Stimulated activated effector memory CD8-positive, alpha-beta T cell treated with anti-CD3 and anti-CD28 coated beads, Interleukin-12 subunit alpha, Interleukin-12 subunit beta, amount 100 ng/mL, for 72 hours (primary cell): ENCODE measurements around the gene SLC4A1.

Experiments
- ATAC-seq: fragments of 150-1000 bp; cut with Tn5 transposase; 2 replicates; pipeline ENCODE4 v1.10.0; 2021
- DNase-seq, 2 donors: peaks; one replicate each; pipeline ENCODE4 v3.0.0; 2021 to 2022; ENCODE audit warnings: low spot score in 2 of 2
- H3K27ac Mint-ChIP-seq: one replicate; pipeline ENCODE4 v1.8.0; 2022; ENCODE audit warnings: mild to moderate bottlenecking, mixed read lengths
- H3K36me3 Mint-ChIP-seq: one replicate; pipeline ENCODE4 v1.8.0; 2022; ENCODE audit warnings: mild to moderate bottlenecking, mixed read lengths
- H3K4me1 Mint-ChIP-seq: one replicate; pipeline ENCODE4 v1.8.0; 2022; ENCODE audit warnings: mixed read lengths
- H3K4me3 Mint-ChIP-seq: one replicate; pipeline ENCODE4 v1.8.0; 2022; ENCODE audit warnings: mild to moderate bottlenecking, mixed read lengths
- H3K9me3 Mint-ChIP-seq: one replicate; pipeline ENCODE4 v1.8.0; 2022; ENCODE audit warnings: mixed read lengths

Gene SLC4A1

GRCh38 chr17:44211281-44212265, 56.4 kb downstream of the SLC4A1 start:
- ATAC-seq: no peak
- peaks cover 94% of the 10 kb centered on the region for H3K36me3 Mint-ChIP-seq
- peak overlapping the region; percentile 43 for H3K27ac Mint-ChIP-seq
- no peak for DNase-seq
- H3K4me3 Mint-ChIP-seq: peak overlapping the region; percentile 81
- no peaks in the 10 kb centered on the region for H3K9me3 Mint-ChIP-seq
- H3K4me1 Mint-ChIP-seq: peaks cover 73% of the 10 kb centered on the region

DNA sequence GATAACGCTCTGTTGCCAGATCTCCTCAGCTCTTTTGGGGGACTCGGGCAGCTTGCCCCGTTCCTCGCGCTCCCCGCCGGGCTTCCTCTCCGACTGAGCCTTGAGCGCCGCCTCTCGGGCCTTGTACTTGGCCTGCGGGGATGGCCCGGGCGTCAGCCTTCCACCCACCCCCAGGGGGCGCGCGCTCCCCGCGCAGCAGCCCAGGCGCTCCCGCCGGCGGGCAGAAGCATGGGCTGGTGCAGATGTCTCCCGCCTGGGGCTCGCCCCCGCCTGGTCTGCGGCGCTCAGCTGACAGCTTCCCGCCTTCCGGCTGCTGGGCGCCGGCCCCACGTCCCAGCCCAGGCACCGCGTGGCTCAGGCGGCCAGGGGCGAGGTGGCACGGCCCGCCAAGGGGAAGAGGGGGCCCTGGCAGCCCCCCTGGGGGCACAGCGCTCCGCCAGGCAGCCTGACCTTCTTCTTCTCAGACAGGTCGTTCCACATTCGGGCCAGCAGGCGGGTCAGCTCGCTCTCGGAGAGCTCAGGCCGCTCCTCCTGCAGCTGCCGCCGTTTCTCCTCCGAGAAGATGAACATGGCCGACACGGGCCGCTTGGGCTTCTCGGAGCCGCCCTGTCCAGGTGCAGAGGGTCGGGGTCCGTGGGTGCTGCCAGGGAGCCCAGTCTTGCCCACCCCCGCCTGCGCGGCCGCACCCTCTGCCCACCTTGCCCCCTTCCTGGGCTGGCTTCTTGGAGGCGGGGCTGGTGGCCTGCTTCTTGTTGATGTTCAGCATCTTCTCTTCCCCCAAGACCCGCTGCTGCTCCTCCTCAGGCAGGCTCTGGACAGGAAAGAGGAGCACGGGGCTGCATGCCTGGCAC, 57.4 kb downstream of the SLC4A1 start:
- peak overlapping the region; percentile 81 for H3K4me3 Mint-ChIP-seq
- DNase-seq: peak; percentile 95 to 96
- peaks cover 63% of the 10 kb centered on the region for H3K4me1 Mint-ChIP-seq
- peak; percentile 94 for ATAC-seq
- no peaks in the 10 kb centered on the region for H3K9me3 Mint-ChIP-seq
- H3K36me3 Mint-ChIP-seq: peaks cover 94% of the 10 kb centered on the region
- peak overlapping the region; percentile 96 for H3K27ac Mint-ChIP-seq

GRCh38 chr17:44209786-44210341, 58.1 kb downstream of the SLC4A1 start:
- Mint-ChIP-seq H3K9me3 (no peaks in the 10 kb centered on the region), H3K27ac (peak overlapping the region; percentile 96), H3K4me3 (peak overlapping the region; percentile 81), H3K36me3 (peaks cover 88% of the 10 kb centered on the region), H3K4me1 (peaks cover 56% of the 10 kb centered on the region)
- DNase-seq (peak in 1 of 2 donors; percentile 68), ATAC-seq (peak; percentile 88)

DNA sequence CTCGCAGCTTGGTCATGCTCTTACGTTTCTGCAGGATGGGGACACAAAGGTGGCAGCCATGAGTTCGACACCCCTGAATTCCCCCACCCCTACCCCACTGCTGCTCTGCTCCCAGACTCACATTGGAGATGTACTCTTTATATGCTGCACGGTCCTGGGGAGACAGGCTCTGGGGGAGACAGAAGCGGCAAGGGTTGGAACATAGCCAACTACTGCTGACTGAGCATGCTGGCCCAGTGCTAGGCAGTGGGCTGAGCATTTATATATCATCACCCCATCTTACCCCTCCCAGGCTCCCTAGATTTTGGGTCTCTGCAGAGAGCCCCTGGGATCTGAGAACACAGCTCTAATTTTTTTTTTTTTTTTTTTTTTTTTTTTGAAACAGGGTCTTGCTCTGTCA, 60.2 kb downstream of the SLC4A1 start:
- no peak overlapping the region for H3K4me3 Mint-ChIP-seq
- H3K9me3 Mint-ChIP-seq: no peaks in the 10 kb centered on the region
- H3K4me1 Mint-ChIP-seq: peaks cover 50% of the 10 kb centered on the region
- no peak for ATAC-seq
- H3K36me3 Mint-ChIP-seq: peaks cover 66% of the 10 kb centered on the region
- DNase-seq: no peak
- H3K27ac Mint-ChIP-seq: peak overlapping the region; percentile 96

GRCh38 chr17:44207319-44207718, 60.6 kb downstream of the SLC4A1 start:
- ATAC-seq: no peak
- H3K4me3 Mint-ChIP-seq: no peak overlapping the region
- H3K4me1 Mint-ChIP-seq: peaks cover 50% of the 10 kb centered on the region
- peak overlapping the region; percentile 96 for H3K27ac Mint-ChIP-seq
- H3K9me3 Mint-ChIP-seq: no peaks in the 10 kb centered on the region
- H3K36me3 Mint-ChIP-seq: peaks cover 64% of the 10 kb centered on the region
- DNase-seq: no peak

- H3K9me3 Mint-ChIP-seq: no peaks in the 10 kb centered on the region
- ATAC-seq: no peak
- H3K27ac Mint-ChIP-seq: no peak overlapping the region
- H3K36me3 Mint-ChIP-seq: peaks cover 60% of the 10 kb centered on the region
- no peak overlapping the region for H3K4me3 Mint-ChIP-seq
- DNase-seq: no peak
- H3K4me1 Mint-ChIP-seq: peaks cover 47% of the 10 kb centered on the region
Observed at GRCh38 chr17:44206825-44207155, 61.1 kb downstream of the SLC4A1 start.

DNA sequence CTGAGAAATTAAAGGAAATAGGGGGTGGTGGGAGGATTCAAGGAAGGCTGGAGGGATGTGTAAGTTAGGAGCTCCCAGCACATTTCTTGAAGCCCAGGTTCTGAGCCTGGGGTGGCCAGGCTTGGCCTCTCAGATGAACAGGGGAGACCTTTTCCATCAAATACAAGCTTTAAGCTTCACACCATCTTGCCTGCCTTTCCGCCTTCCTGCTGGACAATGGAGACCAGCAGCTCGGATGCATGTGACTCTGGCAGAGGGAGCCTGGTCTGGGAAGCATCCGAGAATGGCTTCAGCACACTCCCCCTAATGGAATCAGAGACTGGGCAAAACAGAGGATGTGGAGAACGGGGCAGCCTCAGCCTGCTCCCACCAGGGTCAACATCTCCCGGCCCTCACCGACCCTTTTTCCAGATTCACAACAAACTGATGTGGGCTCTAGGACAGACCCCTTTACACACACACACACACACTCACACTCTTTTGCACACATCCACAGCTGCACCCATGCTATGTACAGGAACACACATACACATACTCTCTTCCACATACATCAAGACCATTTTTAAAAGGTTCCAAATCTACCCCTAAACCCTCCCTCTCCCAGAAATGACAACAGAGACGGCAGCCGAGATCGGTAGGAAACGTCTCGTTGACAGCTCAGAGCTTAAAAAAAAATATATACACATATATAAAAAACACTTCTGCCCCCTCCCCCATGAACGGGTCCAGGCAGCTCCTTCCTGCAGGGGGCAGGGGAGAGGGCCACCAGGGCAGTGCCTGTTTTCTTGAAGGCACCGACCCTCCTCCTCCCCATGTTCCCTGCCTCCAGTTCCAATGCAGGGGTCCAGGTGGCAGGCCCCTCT, 61.7 kb downstream of the SLC4A1 start:
- no peak for ATAC-seq
- H3K4me3 Mint-ChIP-seq: no peak overlapping the region
- peak overlapping the region; percentile 69 for H3K27ac Mint-ChIP-seq
- H3K36me3 Mint-ChIP-seq: peaks cover 54% of the 10 kb centered on the region
- DNase-seq: no peak
- H3K4me1 Mint-ChIP-seq: peaks cover 44% of the 10 kb centered on the region
- H3K9me3 Mint-ChIP-seq: no peaks in the 10 kb centered on the region

GRCh38 chr17:44204441-44204882, 63.5 kb downstream of the SLC4A1 start:
- DNase-seq (no peak), ATAC-seq (no peak)
- Mint-ChIP-seq H3K4me1 (peaks cover 40% of the 10 kb centered on the region), H3K9me3 (no peaks in the 10 kb centered on the region), H3K27ac (no peak overlapping the region), H3K4me3 (no peak overlapping the region), H3K36me3 (peaks cover 39% of the 10 kb centered on the region)

- H3K4me3 Mint-ChIP-seq: no peak overlapping the region
- ATAC-seq (no peak), DNase-seq (peak in 1 of 2 donors; percentile 83)
- peak overlapping the region; percentile 27 for H3K27ac Mint-ChIP-seq
- H3K4me1 Mint-ChIP-seq: peaks cover 37% of the 10 kb centered on the region
- H3K36me3 Mint-ChIP-seq: peaks cover 34% of the 10 kb centered on the region
- no peaks in the 10 kb centered on the region for H3K9me3 Mint-ChIP-seq
Observed at GRCh38 chr17:44203731-44204440, 64.0 kb downstream of the SLC4A1 start.

- ATAC-seq (no peak), DNase-seq (no peak)
- Mint-ChIP-seq H3K36me3 (peaks cover 29% of the 10 kb centered on the region), H3K4me1 (peaks cover 35% of the 10 kb centered on the region), H3K4me3 (no peak overlapping the region), H3K27ac (peak overlapping the region; percentile 5), H3K9me3 (no peaks in the 10 kb centered on the region)
Observed at GRCh38 chr17:44202756-44203155, 65.2 kb downstream of the SLC4A1 start.

DNA sequence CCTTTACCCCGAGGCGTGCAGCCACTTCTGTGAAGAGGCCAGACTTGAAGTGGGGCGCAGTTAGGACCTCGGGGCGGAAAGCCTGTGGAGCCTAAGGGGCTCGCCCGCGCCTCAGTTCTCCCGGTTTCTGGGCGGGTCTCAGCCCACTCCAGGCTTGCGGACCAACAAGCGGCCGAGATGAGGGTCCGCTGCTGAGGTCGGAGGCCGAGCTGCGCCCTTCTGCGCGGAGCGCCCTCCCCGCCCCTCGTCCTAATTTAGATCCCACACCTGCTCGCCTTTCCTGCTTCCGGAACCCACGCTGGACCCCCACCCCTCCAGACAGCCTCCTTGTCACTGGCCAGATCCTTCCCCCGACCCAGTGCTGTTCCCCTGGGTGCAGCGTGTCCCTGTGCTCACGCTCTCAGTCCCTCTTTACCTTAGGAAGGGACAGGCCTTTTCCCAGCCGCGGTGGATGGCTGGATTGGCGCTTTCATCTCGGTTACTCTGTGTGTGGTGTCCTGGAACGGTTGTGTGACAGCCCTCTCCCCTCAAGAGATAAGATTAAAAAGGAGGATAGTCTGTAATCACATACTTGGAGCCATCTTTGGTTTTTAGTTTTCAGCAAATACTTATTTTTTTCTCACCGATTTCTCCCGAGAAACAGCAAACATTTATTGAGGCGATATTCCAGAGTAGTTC, 67.3 kb downstream of the SLC4A1 start:
- peak overlapping the region; percentile 93 for H3K27ac Mint-ChIP-seq
- no peaks in the 10 kb centered on the region for H3K9me3 Mint-ChIP-seq
- ATAC-seq: no peak
- peak overlapping the region; percentile 90 for H3K4me3 Mint-ChIP-seq
- DNase-seq: no peak
- peaks cover 41% of the 10 kb centered on the region for H3K4me1 Mint-ChIP-seq
- peaks cover 29% of the 10 kb centered on the region for H3K36me3 Mint-ChIP-seq

- peak; percentile 89 to 97 for DNase-seq
- Mint-ChIP-seq H3K36me3 (peaks cover 36% of the 10 kb centered on the region), H3K4me3 (peak within 1 kb of the TSS; percentile 90), H3K27ac (peak within 1 kb of the TSS; percentile 93), H3K9me3 (no peaks in the 10 kb centered on the region), H3K4me1 (peaks cover 41% of the 10 kb centered on the region)
- peak; percentile 87 for ATAC-seq
Observed at GRCh38 chr17:44199553-44200477, 68.1 kb downstream of the SLC4A1 start, which contains the start of gene ATXN7L3. ATXN7L3 (minus strand) TSS chr17:44199884; CDS start chr17:44198070, 1,814 bp downstream.
